Measurements from ENCODE around the gene LAMA2. TPM values are rescaled to one million over a fixed set of nuclear protein-coding genes. Genes with fewer than 3 reads are reported as not detected.

LAMA2 gene
- total and polyA plus RNA-seq, 4 donors = 6.0 to 86.5 (median 46.4) TPM

DNA sequence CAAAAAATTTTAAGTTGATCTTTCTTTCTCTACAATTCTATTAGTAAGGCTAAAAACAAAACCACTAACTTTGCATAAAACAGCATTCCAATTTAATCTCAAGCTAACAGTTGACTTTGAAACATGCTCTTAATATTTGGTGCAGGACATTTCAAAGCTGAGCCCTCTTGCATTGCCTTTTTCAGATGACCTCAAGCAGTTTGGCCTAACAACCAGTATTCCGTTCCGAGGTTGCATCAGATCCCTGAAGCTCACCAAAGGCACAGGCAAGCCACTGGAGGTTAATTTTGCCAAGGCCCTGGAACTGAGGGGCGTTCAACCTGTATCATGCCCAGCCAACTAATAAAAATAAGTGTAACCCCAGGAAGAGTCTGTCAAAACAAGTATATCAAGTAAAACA lies 633.1 kb downstream of the LAMA2 start:
- ATAC-seq (ENCODE audit: low FRiP score) = peak; percentile 22

GRCh38 chr6:129516787-129517186 lies 633.8 kb downstream of the LAMA2 start:
- intact Hi-C loops (cut with DNase I) = no loop called here
- WGBS, 2 donors = 87% methylated on average over 1 of the region's 1 CpG

More for the DNA sequence above, 633.1 kb downstream of the LAMA2 start:
- Histone ChIP-seq H3K27ac (ENCODE audit: low read depth in 1 of 2, low read length in 2 of 2) (no peak overlapping the region), H3K9me3 (ENCODE audit: control insufficient read depth, low read length) (no peaks in the 10 kb centered on the region), H3K4me3 (ENCODE audit: low read length in 2 of 2) (no peak overlapping the region), H3K4me1 (ENCODE audit: control insufficient read depth in 1 of 2, insufficient read depth in 2 of 2, low read length in 2 of 2) (no peaks in the 10 kb centered on the region), H3K27me3 (ENCODE audit: control insufficient read depth in 1 of 2, insufficient read depth in 2 of 2, low read length in 1 of 2) (no peaks in the 10 kb centered on the region), H3K36me3 (ENCODE audit: control insufficient read depth in 1 of 2, insufficient read depth in 2 of 2, low read length in 1 of 2) (peaks cover 0 to 3% of the 10 kb centered on the region in 2 donors)
- intact Hi-C loops (cut with DNase I) = no loop called here
- DNase-seq = no peak
- 86 to 89% methylated on average over 3 of the region's 3 CpGs for WGBS, 2 donors

DNA sequence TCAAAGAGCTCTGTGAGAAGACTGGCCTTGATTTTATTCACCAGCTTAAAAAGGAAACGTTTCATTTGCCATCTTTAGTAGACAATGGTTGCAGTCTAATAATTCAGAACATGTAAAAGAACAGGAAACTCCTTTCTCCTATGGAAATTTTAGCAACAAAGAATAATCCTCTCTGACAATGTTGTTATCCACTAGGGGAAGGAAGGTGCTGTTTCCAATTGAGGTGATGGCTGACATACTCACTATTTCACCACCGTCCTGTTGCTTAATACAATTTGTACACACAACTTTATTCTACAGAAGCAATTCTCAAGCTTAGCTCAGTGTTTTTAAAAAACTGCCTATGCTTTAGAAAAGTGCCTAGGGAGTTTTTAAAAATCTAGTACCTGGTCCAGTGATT lies 634.4 kb downstream of the LAMA2 start:
- WGBS, 2 donors = 63 to 65% methylated on average over 2 of the region's 2 CpGs
- intact Hi-C loops (cut with DNase I) = no loop called here
- DNase-seq (no peak), ATAC-seq (ENCODE audit: low FRiP score) (no peak)
- H3K27ac ChIP-seq (ENCODE audit: low read depth in 1 of 2, low read length in 2 of 2) = no peak overlapping the region
- peaks cover 0 to 2% of the 10 kb centered on the region in 2 donors for H3K36me3 ChIP-seq (ENCODE audit: control insufficient read depth in 1 of 2, insufficient read depth in 2 of 2, low read length in 1 of 2)
- H3K9me3 ChIP-seq (ENCODE audit: control insufficient read depth, low read length) = no peaks in the 10 kb centered on the region
- H3K4me3 ChIP-seq (ENCODE audit: low read length in 2 of 2) = no peak overlapping the region
- no peaks in the 10 kb centered on the region for H3K27me3 ChIP-seq (ENCODE audit: control insufficient read depth in 1 of 2, insufficient read depth in 2 of 2, low read length in 1 of 2)
- H3K4me1 ChIP-seq (ENCODE audit: control insufficient read depth in 1 of 2, insufficient read depth in 2 of 2, low read length in 2 of 2) = no peaks in the 10 kb centered on the region

More at GRCh38 chr6:129516787-129517186, 633.8 kb downstream of the LAMA2 start:
- peaks cover 0 to 3% of the 10 kb centered on the region in 2 donors for H3K36me3 ChIP-seq (ENCODE audit: control insufficient read depth in 1 of 2, insufficient read depth in 2 of 2, low read length in 1 of 2)
- H3K4me3 ChIP-seq (ENCODE audit: low read length in 2 of 2) = no peak overlapping the region
- H3K27ac ChIP-seq (ENCODE audit: low read depth in 1 of 2, low read length in 2 of 2) = no peak overlapping the region
- no peak for ATAC-seq (ENCODE audit: low FRiP score)
- H3K27me3 ChIP-seq (ENCODE audit: control insufficient read depth in 1 of 2, insufficient read depth in 2 of 2, low read length in 1 of 2) = no peaks in the 10 kb centered on the region
- H3K9me3 ChIP-seq (ENCODE audit: control insufficient read depth, low read length) = no peaks in the 10 kb centered on the region
- DNase-seq = no peak
- H3K4me1 ChIP-seq (ENCODE audit: control insufficient read depth in 1 of 2, insufficient read depth in 2 of 2, low read length in 2 of 2) = no peaks in the 10 kb centered on the region

- Histone ChIP-seq H3K4me1 (ENCODE audit: control insufficient read depth in 1 of 2, insufficient read depth in 2 of 2, low read length in 2 of 2) (no peaks in the 10 kb centered on the region), H3K36me3 (ENCODE audit: control insufficient read depth in 1 of 2, insufficient read depth in 2 of 2, low read length in 1 of 2) (peaks cover 0 to 2% of the 10 kb centered on the region in 2 donors), H3K27me3 (ENCODE audit: control insufficient read depth in 1 of 2, insufficient read depth in 2 of 2, low read length in 1 of 2) (no peaks in the 10 kb centered on the region), H3K4me3 (ENCODE audit: low read length in 2 of 2) (no peak overlapping the region), H3K27ac (ENCODE audit: low read depth in 1 of 2, low read length in 2 of 2) (no peak overlapping the region), H3K9me3 (ENCODE audit: control insufficient read depth, low read length) (no peaks in the 10 kb centered on the region)
- intact Hi-C loops (cut with DNase I) = no loop called here
- ATAC-seq (ENCODE audit: low FRiP score) (no peak), DNase-seq (no peak)
- WGBS, 2 donors = 87 to 88% methylated on average over 2 of the region's 2 CpGs
Measured at GRCh38 chr6:129519750-129520149, 636.8 kb downstream of the LAMA2 start.

- no peak for DNase-seq
- intact Hi-C loops (cut with DNase I) = no loop called here
- Histone ChIP-seq H3K4me1 (ENCODE audit: control insufficient read depth in 1 of 2, insufficient read depth in 2 of 2, low read length in 2 of 2) (no peaks in the 10 kb centered on the region), H3K27ac (ENCODE audit: low read depth in 1 of 2, low read length in 2 of 2) (no peak overlapping the region), H3K36me3 (ENCODE audit: control insufficient read depth in 1 of 2, insufficient read depth in 2 of 2, low read length in 1 of 2) (no peaks in the 10 kb centered on the region), H3K27me3 (ENCODE audit: control insufficient read depth in 1 of 2, insufficient read depth in 2 of 2, low read length in 1 of 2) (no peaks in the 10 kb centered on the region), H3K9me3 (ENCODE audit: control insufficient read depth, low read length) (no peaks in the 10 kb centered on the region), H3K4me3 (ENCODE audit: low read length in 2 of 2) (no peak overlapping the region)
- no peak for ATAC-seq (ENCODE audit: low FRiP score)
- WGBS, 2 donors = 43 to 47% methylated on average over 2 of the region's 2 CpGs
Measured at GRCh38 chr6:129521946-129522345, 639.0 kb downstream of the LAMA2 start.

GRCh38 chr6:129523816-129524215 lies 640.9 kb downstream of the LAMA2 start:
- Histone ChIP-seq H3K9me3 (ENCODE audit: control insufficient read depth, low read length) (no peaks in the 10 kb centered on the region), H3K4me3 (ENCODE audit: low read length in 2 of 2) (no peak overlapping the region), H3K27ac (ENCODE audit: low read depth in 1 of 2, low read length in 2 of 2) (no peak overlapping the region), H3K36me3 (ENCODE audit: control insufficient read depth in 1 of 2, insufficient read depth in 2 of 2, low read length in 1 of 2) (no peaks in the 10 kb centered on the region), H3K27me3 (ENCODE audit: control insufficient read depth in 1 of 2, insufficient read depth in 2 of 2, low read length in 1 of 2) (no peaks in the 10 kb centered on the region), H3K4me1 (ENCODE audit: control insufficient read depth in 1 of 2, insufficient read depth in 2 of 2, low read length in 2 of 2) (no peaks in the 10 kb centered on the region)
- WGBS, 2 donors = 77 to 84% methylated on average over 4 of the region's 4 CpGs
- intact Hi-C loops (cut with DNase I) = no loop called here
- ATAC-seq (ENCODE audit: low FRiP score) (no peak), DNase-seq (no peak)

DNA sequence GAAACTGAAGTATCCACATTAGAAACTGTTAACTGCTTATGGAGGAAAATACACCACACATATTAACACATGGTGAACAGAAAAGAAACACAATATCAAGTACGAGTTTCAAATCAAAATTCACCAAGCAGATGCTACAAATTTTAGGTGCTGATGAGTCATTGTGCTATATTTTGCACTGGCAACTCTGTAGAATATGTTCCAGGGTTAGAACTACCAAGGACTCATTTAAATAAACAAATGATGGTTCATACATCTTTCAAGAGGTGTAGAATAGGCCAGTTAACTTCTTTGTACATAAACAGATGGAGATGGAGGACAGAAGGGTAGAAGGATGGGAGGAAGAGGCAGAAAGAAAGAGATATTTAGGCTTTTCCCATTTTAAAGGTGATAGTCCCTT lies 642.1 kb downstream of the LAMA2 start:
- ATAC-seq (ENCODE audit: low FRiP score) = no peak
- 54 to 58% methylated on average over 1 of the region's 1 CpG for WGBS, 2 donors

DNA sequence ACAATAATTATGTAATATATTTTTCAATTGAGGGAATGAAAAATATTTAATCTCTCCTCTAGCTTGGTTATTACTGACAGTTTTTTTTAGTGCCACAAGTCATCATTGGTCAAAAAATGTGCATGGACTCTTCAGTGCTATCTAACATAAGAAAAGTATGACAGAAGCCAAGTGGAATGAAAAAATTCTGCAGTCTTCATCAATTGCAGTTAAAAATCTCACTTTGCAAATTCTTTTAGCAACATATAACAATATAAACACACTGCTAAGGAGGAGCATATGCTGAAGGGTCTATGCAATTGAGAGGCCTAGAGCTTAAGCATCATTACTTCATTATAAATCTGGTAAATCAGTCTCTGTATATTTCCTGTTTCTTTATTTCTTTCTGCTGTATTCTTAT lies 652.0 kb downstream of the LAMA2 start:
- H3K27me3 ChIP-seq (ENCODE audit: control insufficient read depth in 1 of 2, insufficient read depth in 2 of 2, low read length in 1 of 2) = no peaks in the 10 kb centered on the region
- no peak for ATAC-seq (ENCODE audit: low FRiP score)
- intact Hi-C loops (cut with DNase I) = no loop called here
- H3K4me1 ChIP-seq (ENCODE audit: control insufficient read depth in 1 of 2, insufficient read depth in 2 of 2, low read length in 2 of 2) = no peaks in the 10 kb centered on the region
- no peak overlapping the region for H3K27ac ChIP-seq (ENCODE audit: low read depth in 1 of 2, low read length in 2 of 2)
- DNase-seq = no peak
- no peaks in the 10 kb centered on the region for H3K36me3 ChIP-seq (ENCODE audit: control insufficient read depth in 1 of 2, insufficient read depth in 2 of 2, low read length in 1 of 2)
- H3K9me3 ChIP-seq (ENCODE audit: control insufficient read depth, low read length) = no peaks in the 10 kb centered on the region
- H3K4me3 ChIP-seq (ENCODE audit: low read length in 2 of 2) = no peak overlapping the region

More for the DNA sequence above, 642.1 kb downstream of the LAMA2 start:
- H3K27ac ChIP-seq (ENCODE audit: low read depth in 1 of 2, low read length in 2 of 2) = no peak overlapping the region
- no peak overlapping the region for H3K4me3 ChIP-seq (ENCODE audit: low read length in 2 of 2)
- no peaks in the 10 kb centered on the region for H3K9me3 ChIP-seq (ENCODE audit: control insufficient read depth, low read length)
- no peaks in the 10 kb centered on the region for H3K27me3 ChIP-seq (ENCODE audit: control insufficient read depth in 1 of 2, insufficient read depth in 2 of 2, low read length in 1 of 2)
- H3K36me3 ChIP-seq (ENCODE audit: control insufficient read depth in 1 of 2, insufficient read depth in 2 of 2, low read length in 1 of 2) = no peaks in the 10 kb centered on the region
- DNase-seq = no peak
- no peaks in the 10 kb centered on the region for H3K4me1 ChIP-seq (ENCODE audit: control insufficient read depth in 1 of 2, insufficient read depth in 2 of 2, low read length in 2 of 2)
- intact Hi-C loops (cut with DNase I) = no loop called here

DNA sequence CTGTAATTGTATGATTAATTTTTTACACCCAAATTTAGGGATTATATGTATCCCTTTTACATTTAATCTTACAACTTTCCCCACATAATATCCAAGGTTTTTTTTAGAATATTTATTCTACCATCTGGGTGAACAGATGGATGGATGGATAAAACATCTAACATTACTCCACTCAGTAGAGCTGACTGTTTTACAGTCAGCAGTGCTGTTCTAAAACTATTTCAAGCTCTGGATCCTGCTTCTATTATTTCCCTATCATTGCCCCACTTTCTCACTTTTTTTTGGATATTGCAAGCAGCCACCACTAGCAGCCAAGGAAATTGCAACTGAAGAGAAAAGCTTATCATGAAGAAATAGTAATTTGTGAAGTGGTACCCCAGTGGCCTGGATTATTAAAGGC lies 653.3 kb downstream of the LAMA2 start:
- Histone ChIP-seq H3K9me3 (ENCODE audit: control insufficient read depth, low read length) (no peaks in the 10 kb centered on the region), H3K4me1 (ENCODE audit: control insufficient read depth in 1 of 2, insufficient read depth in 2 of 2, low read length in 2 of 2) (no peaks in the 10 kb centered on the region), H3K27ac (ENCODE audit: low read depth in 1 of 2, low read length in 2 of 2) (no peak overlapping the region), H3K36me3 (ENCODE audit: control insufficient read depth in 1 of 2, insufficient read depth in 2 of 2, low read length in 1 of 2) (no peaks in the 10 kb centered on the region), H3K27me3 (ENCODE audit: control insufficient read depth in 1 of 2, insufficient read depth in 2 of 2, low read length in 1 of 2) (no peaks in the 10 kb centered on the region), H3K4me3 (ENCODE audit: low read length in 2 of 2) (no peak overlapping the region)
- ATAC-seq (ENCODE audit: low FRiP score) (no peak), DNase-seq (no peak)
- intact Hi-C loops (cut with DNase I) = no loop called here
